ENCODE measurements around the gene LDLRAD1. TPM values are rescaled to one million over a fixed set of nuclear protein-coding genes. Genes with fewer than 3 reads are reported as not detected.

Gene LDLRAD1
- polyA plus RNA-seq, 1 donor (not counting 4 experiments of a cell fraction or from before 2014, with no cell fraction given), result not detected

- Histone ChIP-seq H3K4me3 (ENCODE audit: control insufficient read depth in 2 of 3, extremely low read depth in 1 of 3, insufficient read depth in 2 of 3, low read depth in 1 of 3, low read length in 3 of 3) (no peak overlapping the region), H2AFZ (ENCODE audit: control insufficient read depth, low read length) (no peak overlapping the region), H3K27me3 (ENCODE audit: control insufficient read depth, extremely low read depth, insufficient read depth, low read length) (no peaks in the 10 kb centered on the region), H3K9me1 (ENCODE audit: control insufficient read depth, extremely low read depth, insufficient read depth, low read length) (no peaks in the 10 kb centered on the region), H3K9me3 (ENCODE audit: control insufficient read depth, low read depth, low read length) (no peaks in the 10 kb centered on the region), H4K20me1 (ENCODE audit: control insufficient read depth, extremely low read depth, insufficient read depth, low read length) (no peaks in the 10 kb centered on the region), H3K27ac (ENCODE audit: control insufficient read depth, insufficient read depth, low read length) (no peak overlapping the region), H3K4me1 (ENCODE audit: control insufficient read depth, extremely low read depth, insufficient read depth, low read length) (peaks cover 8% of the 10 kb centered on the region), H3K79me2 (ENCODE audit: control insufficient read depth, insufficient read depth, low read length) (no peaks in the 10 kb centered on the region), H3K4me2 (ENCODE audit: control insufficient read depth, extremely low read depth, insufficient read depth, low read depth, low read length) (no peak overlapping the region), H3K36me3 (ENCODE audit: control insufficient read depth in 2 of 2, extremely low read depth in 1 of 2, insufficient read depth in 2 of 2, low read length in 2 of 2) (no peaks in the 10 kb centered on the region), H3K9ac (ENCODE audit: control insufficient read depth, extremely low read depth, insufficient read depth, low read length) (no peak overlapping the region)
- no peak for FAIRE-seq
- no peak for DNase-seq (ENCODE audit: low read depth, low spot score)
- dilution Hi-C loops (cut with MboI; ENCODE audit: extremely low pct_ligation_motif_present, low sequenced_read_pairs), result no loop called here
- no peak for TF ChIP-seq EZH2 (IDR thresholded peaks at IDR 0.05; ENCODE audit: low read length)
- no peak for TF ChIP-seq CTCF (optimal IDR thresholded peaks at IDR 0.05 in 1 of 3, IDR thresholded peaks at IDR 0.05 in 1 of 3, conservative IDR thresholded peaks at IDR 0.05 in 1 of 3; ENCODE audit: extremely low read depth in 1 of 3, insufficient read depth in 2 of 3, low read length in 3 of 3)
Measured at GRCh38 chr1:53986458-53986857, 31.5 kb downstream of the LDLRAD1 start.

- H3K79me2 ChIP-seq (ENCODE audit: control insufficient read depth, insufficient read depth, low read length), result no peaks in the 10 kb centered on the region
- H3K36me3 ChIP-seq (ENCODE audit: control insufficient read depth in 2 of 2, extremely low read depth in 1 of 2, insufficient read depth in 2 of 2, low read length in 2 of 2), result no peaks in the 10 kb centered on the region
- H3K9ac ChIP-seq (ENCODE audit: control insufficient read depth, extremely low read depth, insufficient read depth, low read length), result no peak overlapping the region
- H3K4me3 ChIP-seq (ENCODE audit: control insufficient read depth in 2 of 3, extremely low read depth in 1 of 3, insufficient read depth in 2 of 3, low read depth in 1 of 3, low read length in 3 of 3), result no peak overlapping the region
- DNase-seq (ENCODE audit: low read depth, low spot score) (no peak), FAIRE-seq (no peak)
- H3K9me1 ChIP-seq (ENCODE audit: control insufficient read depth, extremely low read depth, insufficient read depth, low read length), result no peaks in the 10 kb centered on the region
- TF ChIP-seq CTCF (optimal IDR thresholded peaks at IDR 0.05 in 1 of 3, IDR thresholded peaks at IDR 0.05 in 1 of 3, conservative IDR thresholded peaks at IDR 0.05 in 1 of 3; ENCODE audit: extremely low read depth in 1 of 3, insufficient read depth in 2 of 3, low read length in 3 of 3) (no peak), EZH2 (IDR thresholded peaks at IDR 0.05; ENCODE audit: low read length) (no peak)
- no peak overlapping the region for H2AFZ ChIP-seq (ENCODE audit: control insufficient read depth, low read length)
- H4K20me1 ChIP-seq (ENCODE audit: control insufficient read depth, extremely low read depth, insufficient read depth, low read length), result no peaks in the 10 kb centered on the region
- H3K27ac ChIP-seq (ENCODE audit: control insufficient read depth, insufficient read depth, low read length), result no peak overlapping the region
- no peak overlapping the region for H3K4me2 ChIP-seq (ENCODE audit: control insufficient read depth, extremely low read depth, insufficient read depth, low read depth, low read length)
- dilution Hi-C loops (cut with MboI; ENCODE audit: extremely low pct_ligation_motif_present, low sequenced_read_pairs), result no loop called here
- H3K9me3 ChIP-seq (ENCODE audit: control insufficient read depth, low read depth, low read length), result no peaks in the 10 kb centered on the region
- H3K4me1 ChIP-seq (ENCODE audit: control insufficient read depth, extremely low read depth, insufficient read depth, low read length), result peaks cover 8% of the 10 kb centered on the region
- H3K27me3 ChIP-seq (ENCODE audit: control insufficient read depth, extremely low read depth, insufficient read depth, low read length), result no peaks in the 10 kb centered on the region
Measured at GRCh38 chr1:53984726-53985125, 33.3 kb downstream of the LDLRAD1 start.

Data from keratinocyte (primary cell).